ENCODE data around the gene DUSP10. TPM values are rescaled to one million over a fixed set of nuclear protein-coding genes. Genes with fewer than 3 reads are reported as not detected.

DUSP10 gene
- total RNA-seq, 4 donors from 2014 or later = 1.4 to 11.6 (median 4.4) TPM

DNA sequence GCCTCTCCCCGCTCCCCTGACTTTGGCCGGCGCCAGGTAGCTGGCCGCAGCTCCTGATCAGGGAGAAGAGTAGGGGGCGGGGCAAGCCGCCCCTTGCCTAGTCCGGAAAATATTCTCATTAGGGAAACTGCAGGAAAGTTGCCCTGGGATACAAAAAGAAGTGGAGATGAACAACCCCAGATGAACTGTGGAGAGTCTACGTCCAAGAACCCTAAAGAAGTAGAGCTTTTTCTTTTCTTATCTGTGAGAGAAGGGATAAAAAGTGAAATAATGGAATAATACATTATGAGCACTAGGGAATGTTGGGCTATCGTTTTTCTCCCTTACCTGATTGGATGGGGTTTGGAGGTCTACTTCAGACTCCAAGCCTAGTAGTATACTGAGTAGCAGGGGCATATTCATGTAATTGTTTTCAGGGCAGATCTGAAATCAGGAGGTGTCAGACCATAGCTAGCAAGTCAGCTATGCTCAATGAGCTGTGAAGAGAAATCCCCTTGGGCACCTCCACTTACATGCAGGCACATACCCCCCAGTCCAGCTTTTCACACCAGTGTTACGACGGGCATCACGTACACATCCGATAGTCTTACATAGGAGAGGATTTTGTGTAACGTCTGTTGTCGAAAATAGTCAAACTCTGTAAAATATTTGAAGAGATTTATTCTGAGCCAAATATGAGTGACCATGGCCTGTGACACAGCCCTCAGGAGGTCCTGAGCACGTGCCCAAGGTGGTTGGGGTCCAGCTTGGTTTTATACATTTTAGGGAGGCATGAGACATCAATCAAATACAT lies 1.7 kb upstream of the DUSP10 start:
- Histone ChIP-seq H3K27ac (peak overlapping the region; percentile 97 to 98 (median 98)), H3K36me3 (no peaks in the 10 kb centered on the region), H3K9me3 (no peaks in the 10 kb centered on the region), H3K4me1 (peaks cover 0 to 21% (median 0%) of the 10 kb centered on the region in 4 donors), H3K27me3 (no peaks in the 10 kb centered on the region), H3K4me3 (peak overlapping the region; percentile 72 to 86 (median 78))
- TF ChIP-seq CTCF (IDR thresholded peaks at IDR 0.05) (no peak), POLR2A (IDR thresholded peaks at IDR 0.05) (no peak)
- peak in 1 of 3 donors; percentile 39 for DNase-seq

DNA sequence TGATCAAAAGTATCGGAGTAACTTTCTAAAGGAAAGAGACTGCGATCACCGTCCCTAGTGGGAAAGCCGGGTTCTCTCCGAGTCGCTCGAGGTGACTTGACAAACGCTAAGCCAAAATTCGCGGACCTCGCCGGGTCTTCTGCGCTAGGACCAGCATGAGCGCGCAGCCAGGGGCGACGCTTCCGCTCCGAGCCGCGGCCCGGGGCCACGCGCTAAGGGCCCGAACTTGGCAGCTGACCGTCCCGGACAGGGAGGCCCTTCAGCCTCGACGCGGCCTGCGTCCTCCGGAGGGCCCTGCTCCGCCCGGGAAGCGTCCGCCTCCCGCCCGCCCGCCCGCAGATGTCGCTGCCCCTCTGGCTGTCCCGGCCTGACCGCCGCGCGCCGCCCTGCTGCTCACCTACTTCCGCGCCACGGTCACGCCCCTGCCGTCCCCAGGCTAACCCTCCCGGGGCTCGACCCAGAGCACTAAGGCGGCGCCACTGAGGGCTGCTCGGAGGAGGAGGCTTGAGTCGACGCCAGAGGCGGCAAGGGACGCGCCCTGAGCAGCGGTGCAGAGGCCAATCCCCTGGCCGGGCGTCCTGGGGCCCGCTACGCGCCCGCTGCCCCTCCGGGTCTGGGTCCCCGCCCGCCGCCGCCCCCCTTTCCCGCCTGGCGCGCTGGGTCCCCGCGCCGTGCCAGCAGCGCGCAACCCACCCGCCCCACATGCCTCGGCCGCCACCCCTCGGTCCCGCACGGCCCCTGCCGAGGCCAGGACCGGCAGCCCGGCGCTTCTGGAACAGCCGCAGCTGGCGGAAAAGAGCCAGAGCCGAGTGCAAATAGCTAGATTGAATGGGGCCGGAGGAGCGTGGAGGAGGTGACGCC lies 896 bp upstream of the DUSP10 start:
- peak overlapping the region; percentile 97 to 98 (median 98) for H3K27ac ChIP-seq
- no peaks in the 10 kb centered on the region for H3K36me3 ChIP-seq
- H3K27me3 ChIP-seq = no peaks in the 10 kb centered on the region
- DNase-seq = peak; percentile 86 to 95 (median 91)
- H3K4me3 ChIP-seq = peak overlapping the region; percentile 72 to 86 (median 78)
- no peaks in the 10 kb centered on the region for H3K9me3 ChIP-seq
- peaks cover 0 to 25% (median 0%) of the 10 kb centered on the region in 4 donors for H3K4me1 ChIP-seq
- TF ChIP-seq POLR2A (IDR thresholded peaks at IDR 0.05) (peak in 1 of 2 donors; percentile 17), CTCF (IDR thresholded peaks at IDR 0.05) (peak in 1 of 6 experiments; percentile 17)

DNA sequence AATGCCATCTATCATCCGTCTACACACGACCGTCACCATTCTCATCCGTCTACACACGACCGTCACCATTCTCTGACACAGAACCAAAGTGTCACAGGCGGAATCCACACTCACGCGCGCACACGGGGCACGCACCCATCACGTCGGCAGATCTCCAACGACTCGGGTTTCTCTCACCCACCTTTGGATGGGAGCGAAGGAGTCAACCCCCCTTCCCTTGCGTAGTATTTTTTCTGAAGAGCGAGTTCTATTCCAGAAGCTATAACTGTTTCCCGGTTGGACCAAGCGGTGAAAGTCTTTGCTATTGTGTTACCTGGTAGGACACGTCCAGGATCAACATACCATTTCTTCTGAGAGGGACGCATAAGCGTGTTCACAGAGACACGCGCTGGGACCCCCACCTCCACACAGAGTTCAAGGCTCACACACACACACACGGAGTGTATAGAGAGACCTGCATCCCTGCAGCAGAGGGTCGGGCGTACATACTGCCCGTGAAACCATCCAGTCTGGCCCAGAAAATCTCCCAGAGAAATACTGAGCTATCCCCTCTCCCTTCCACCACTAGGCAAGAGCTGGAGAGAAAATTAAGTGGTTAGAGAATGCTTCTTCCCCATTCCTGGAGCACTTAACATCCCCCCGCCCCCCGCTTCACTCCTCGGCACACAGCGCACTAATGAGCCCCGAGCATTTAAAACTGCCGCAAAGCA lies 741 bp downstream of the DUSP10 start:
- H3K27ac ChIP-seq = peak overlapping the region; percentile 78 to 98 (median 98)
- H3K36me3 ChIP-seq = no peaks in the 10 kb centered on the region
- DNase-seq = peak in 2 of 3 donors; percentile 53 to 67
- peak overlapping the region; percentile 72 to 86 (median 78) for H3K4me3 ChIP-seq
- TF ChIP-seq POLR2A (IDR thresholded peaks at IDR 0.05) (no peak), CTCF (IDR thresholded peaks at IDR 0.05) (no peak)
- no peaks in the 10 kb centered on the region for H3K9me3 ChIP-seq
- no peaks in the 10 kb centered on the region for H3K27me3 ChIP-seq
- peaks cover 0 to 29% (median 0%) of the 10 kb centered on the region in 4 donors for H3K4me1 ChIP-seq

- no peak for DNase-seq
- H3K4me1 ChIP-seq = peaks cover 0 to 29% (median 0%) of the 10 kb centered on the region in 4 donors
- peak overlapping the region; percentile 72 to 86 (median 78) for H3K4me3 ChIP-seq
- no peaks in the 10 kb centered on the region for H3K36me3 ChIP-seq
- H3K27me3 ChIP-seq = no peaks in the 10 kb centered on the region
- no peaks in the 10 kb centered on the region for H3K9me3 ChIP-seq
- TF ChIP-seq CTCF (IDR thresholded peaks at IDR 0.05) (no peak), POLR2A (IDR thresholded peaks at IDR 0.05) (no peak)
- peak overlapping the region; percentile 78 to 98 (median 98) for H3K27ac ChIP-seq
Measured at GRCh38 chr1:221740369-221740992, 1.4 kb downstream of the DUSP10 start.

GRCh38 chr1:221739677-221740025 lies 2.2 kb downstream of the DUSP10 start:
- Histone ChIP-seq H3K27ac (no peak overlapping the region), H3K4me3 (peak overlapping the region in 1 of 4 donors; percentile 81), H3K27me3 (no peaks in the 10 kb centered on the region), H3K9me3 (no peaks in the 10 kb centered on the region), H3K36me3 (no peaks in the 10 kb centered on the region), H3K4me1 (peaks cover 0 to 29% (median 0%) of the 10 kb centered on the region in 4 donors)
- no peak for TF ChIP-seq CTCF (IDR thresholded peaks at IDR 0.05)
- TF ChIP-seq POLR2A (IDR thresholded peaks at IDR 0.05) = no peak
- DNase-seq = no peak

Measured in Peyer's patch (tissue), 4 donors.